K562 (cell line): ENCODE results near the gene TSEN34. TPM values are rescaled to one million over a fixed set of nuclear protein-coding genes. Genes with fewer than 3 reads are reported as not detected.

ENCODE experiments used
- ARID1B ChIP-seq: fragments of 450-650 bp; IDR thresholded peaks from 2 replicates; pipeline ENCODE4 v1.6.1; 2016; ENCODE audit warnings: antibody characterized with exemption, mild to moderate bottlenecking, inconsistent platforms
- BRF1 ChIP-seq: IDR thresholded peaks from 3 replicates; pipeline ENCODE4 v1.6.1; 2011; ENCODE audit warnings: borderline replicate concordance, mild to moderate bottlenecking; ENCODE audit not compliant: insufficient read length; ENCODE audit errors: extremely low read depth
- CTCFL ChIP-seq: IDR thresholded peaks from 2 replicates; pipeline ENCODE4 v1.6.1; 2011; ENCODE audit warnings: borderline replicate concordance, low read depth, mild to moderate bottlenecking, moderate library complexity, low read length; ENCODE audit not compliant: insufficient read depth, poor library complexity, severe bottlenecking
- E2F3 ChIP-seq: fragments of 250-450 bp; sonication (Bioruptor Pico); IDR thresholded peaks from 2 replicates; pipeline ENCODE4 v1.4.0; 2020; ENCODE audit warnings: mild to moderate bottlenecking
- ETV5 ChIP-seq: sonication (generic); formaldehyde crosslinking; IDR thresholded peaks from 2 replicates; pipeline ENCODE4 v1.4.0; 2020; ENCODE audit warnings: low read depth, mild to moderate bottlenecking, missing genetic modification reagents
- ILK ChIP-seq: fragments of 450-650 bp; IDR thresholded peaks from 2 replicates; pipeline ENCODE4 v1.6.1; 2016; ENCODE audit warnings: missing genetic modification characterization, low read depth, mild to moderate bottlenecking, missing compliant biosample characterization, moderate library complexity, borderline replicate concordance
- PURB ChIP-seq: sonication (generic); formaldehyde crosslinking; IDR thresholded peaks from 2 replicates; pipeline ENCODE4 v1.9.0; 2021; ENCODE audit warnings: low read depth, mild to moderate bottlenecking, missing genetic modification reagents
- RBM15 ChIP-seq: fragments of 200-400 bp; formaldehyde crosslinking; IDR thresholded peaks from 2 replicates; pipeline ENCODE4 v1.6.1; 2018; ENCODE audit warnings: mild to moderate bottlenecking, low read length, moderate library complexity; ENCODE audit not compliant: insufficient read depth
- RREB1 ChIP-seq: fragments of 250-450 bp; sonication (Bioruptor Pico); IDR thresholded peaks from 2 replicates; pipeline ENCODE4 v1.4.0; 2020
- STAT6 ChIP-seq: sonication (generic); formaldehyde crosslinking; IDR thresholded peaks from 2 replicates; pipeline ENCODE4 v1.8.1; 2023; ENCODE audit warnings: mild to moderate bottlenecking, missing genetic modification reagents
- THRAP3 ChIP-seq: fragments of 450-650 bp; IDR thresholded peaks from 2 replicates; pipeline ENCODE4 v1.6.1; 2016; ENCODE audit warnings: mild to moderate bottlenecking, inconsistent platforms, borderline replicate concordance
- ZNF184 ChIP-seq: sonication (generic); formaldehyde crosslinking; IDR thresholded peaks from 2 replicates; pipeline ENCODE4 v1.5.0; 2020; ENCODE audit warnings: missing genetic modification reagents
- ZNF449 ChIP-seq: fragments of 250-450 bp; sonication (Bioruptor Pico); IDR thresholded peaks from 2 replicates; pipeline ENCODE4 v1.8.0; 2022; ENCODE audit warnings: moderate library complexity, mild to moderate bottlenecking, inconsistent platforms
- ZNF695 ChIP-seq: fragments of 450-650 bp; formaldehyde crosslinking; IDR thresholded peaks from 2 replicates; pipeline ENCODE4 v1.4.0; 2020; ENCODE audit warnings: mild to moderate bottlenecking, moderate library complexity
- polyA plus RNA-seq, 8 experiments: library from polyadenylated mRNA; depleted of rRNA in 4 of 8; stranded (reverse) in 5 of 8; unstranded in 3 of 8; fragments of >200 nt; fragmentation: Nextera tagmentation in 2 of 8; fragmentation: Illumina TruSeq in 1 of 8; extraction: Ambion mirVana in 2 of 8; extraction: Trizol in 1 of 8; gene quantifications; 2 replicates each; pipeline versions ENCODE4 v1.2.1 to v1.2.3, GENCODE V29; 2011 to 2014; ENCODE audit warnings: inconsistent platforms in 1 of 8, missing spikeins in 1 of 8
- total RNA-seq, 7 experiments: library from RNA; depleted of rRNA in 6 of 7; stranded (reverse); fragments of >200 nt in 6 of 7; fragmentation: Illumina TruSeq in 2 of 7; extraction: Trizol in 2 of 7; gene quantifications; 2 replicates each; pipeline versions ENCODE4 v1.2.1 to v1.2.3, GENCODE V29; 2011 to 2021; ENCODE audit warnings: low replicate concordance in 1 of 7

TSEN34 gene
- total and polyA plus RNA-seq, 9 of the 15 experiments (the other 6 are each of a cell fraction or from before 2014, with no cell fraction given): 3.1 to 57.6 (median 29.5) TPM

- TF ChIP-seq RREB1 (CRISPR knock-in tag) (no peak), PURB (CRISPR knock-in tag) (no peak), STAT6 (CRISPR knock-in tag) (no peak; the same call in 1 of the 2 replicates), ZNF449 (CRISPR knock-in tag) (0 out of 2 replicates have a peak, but pooled peaks have one; percentile 41), CTCFL (no peak), ETV5 (CRISPR knock-in tag) (peak; percentile 74), ILK (tag) (no peak), BRF1 (no peak), ZNF184 (CRISPR knock-in tag) (no peak), THRAP3 (peak; percentile 67; the same call in 1 of the 2 replicates), ARID1B (peak; percentile 95), E2F3 (no peak), ZNF695 (CRISPR knock-in tag) (peak; percentile 58; the same call in 1 of the 2 replicates), RBM15 (no peak)
Measured at GRCh38 chr19:54207983-54208783, 17.1 kb downstream of the TSEN34 start (continued).
